HG02938 (cell line): Measurements from ENCODE around the gene ADIPOQ.
"Not testable (repeated sequence)": the region's sequence is repeated elsewhere in the genome, so short reads cannot be mapped to it uniquely, and the experiment has no call there.

ENCODE experiments used
- ATAC-seq: cut with Tn5 transposase; IDR thresholded peaks from one replicate; pipeline ENCODE4 v1.9.1; 2021; ENCODE audit warnings: mild to moderate bottlenecking, moderate library complexity; ENCODE audit not compliant: unreplicated experiment

ADIPOQ gene

DNA sequence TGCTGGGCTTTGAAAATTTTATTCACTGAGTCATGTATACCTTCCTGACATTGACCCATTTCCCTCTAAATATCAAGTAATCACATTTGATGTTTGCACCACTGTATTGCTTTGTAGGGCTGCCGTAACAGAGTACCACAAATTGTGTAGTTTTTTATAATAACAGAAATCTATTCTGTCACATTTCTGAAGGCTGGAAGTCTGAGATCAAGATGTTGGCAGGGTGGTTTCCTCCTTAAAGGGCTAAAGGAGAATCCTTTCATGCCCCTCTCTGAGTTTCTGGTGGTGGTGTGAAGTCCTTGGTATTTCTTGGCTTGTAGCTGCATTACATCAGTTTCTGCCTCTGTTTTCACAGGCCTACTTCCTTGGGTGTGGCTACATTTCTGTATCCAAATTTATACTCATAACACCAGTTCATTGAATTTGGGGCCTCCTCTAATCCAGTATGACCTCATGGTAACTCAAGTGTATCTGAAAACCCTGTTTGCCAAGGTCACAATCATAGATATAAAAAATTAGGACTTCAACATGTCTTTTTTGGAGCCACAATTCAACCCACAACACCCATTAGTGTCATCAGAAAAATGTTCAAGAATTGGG, 58.7 kb downstream of the ADIPOQ start:
- ATAC-seq, result no peak

DNA sequence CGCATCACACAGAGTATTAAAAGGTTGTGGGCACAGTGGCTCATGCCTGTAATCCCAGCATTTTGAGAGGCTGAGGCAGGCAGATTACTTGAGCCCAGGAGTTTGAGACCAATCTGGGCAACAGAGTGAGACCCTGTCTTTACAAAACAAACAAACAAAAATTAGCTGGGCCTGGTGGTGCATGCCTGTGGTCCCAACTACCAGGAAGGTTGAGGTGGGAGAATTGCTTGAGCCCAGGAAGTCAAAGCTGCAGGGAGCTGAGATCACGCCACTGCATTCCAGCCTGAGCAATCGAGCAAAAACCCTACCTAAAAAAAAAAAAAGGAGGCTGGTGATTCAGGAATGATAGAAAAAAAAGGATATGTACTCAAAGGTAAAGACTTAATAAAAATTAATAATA, 59.6 kb downstream of the ADIPOQ start:
- ATAC-seq, result no peak

DNA sequence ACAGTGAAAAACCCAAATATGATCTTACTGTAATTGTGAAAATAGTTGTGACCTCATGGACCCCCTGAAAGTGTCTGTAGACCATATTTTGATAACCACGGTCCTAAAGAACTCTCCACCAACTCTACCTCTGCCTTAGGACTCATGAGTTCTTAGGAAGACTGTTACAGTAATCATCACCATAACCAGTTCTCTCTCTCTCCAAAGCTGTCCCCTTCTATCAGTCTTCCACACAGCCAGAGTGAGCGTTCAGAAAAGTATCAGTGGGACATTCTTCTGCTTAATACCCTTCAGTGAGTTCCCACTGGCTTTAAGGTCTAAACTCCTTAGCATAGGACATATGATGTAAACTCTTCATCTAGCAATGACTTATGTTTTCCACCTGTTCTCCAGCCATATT, 60.2 kb downstream of the ADIPOQ start:
- no peak for ATAC-seq

DNA sequence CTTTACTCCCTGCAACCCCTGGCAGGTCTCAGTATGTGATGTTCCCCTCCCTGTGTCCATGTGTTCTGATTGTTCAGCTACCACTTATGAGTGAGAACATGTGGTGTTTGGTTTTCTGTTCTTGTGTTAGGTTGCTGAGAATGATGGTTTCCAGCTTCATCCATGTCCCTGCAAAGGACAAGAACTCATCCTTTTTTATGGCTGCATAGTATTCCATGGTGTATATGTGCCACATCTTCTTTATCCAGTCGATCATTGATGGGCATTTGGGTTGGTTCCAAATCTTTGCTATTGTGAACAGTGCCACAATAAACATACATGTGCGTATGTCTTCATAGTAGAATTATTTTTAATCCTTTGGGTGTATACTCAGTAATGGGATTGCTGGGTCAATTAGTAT, 61.2 kb downstream of the ADIPOQ start:
- not testable (repeated sequence) for ATAC-seq

DNA sequence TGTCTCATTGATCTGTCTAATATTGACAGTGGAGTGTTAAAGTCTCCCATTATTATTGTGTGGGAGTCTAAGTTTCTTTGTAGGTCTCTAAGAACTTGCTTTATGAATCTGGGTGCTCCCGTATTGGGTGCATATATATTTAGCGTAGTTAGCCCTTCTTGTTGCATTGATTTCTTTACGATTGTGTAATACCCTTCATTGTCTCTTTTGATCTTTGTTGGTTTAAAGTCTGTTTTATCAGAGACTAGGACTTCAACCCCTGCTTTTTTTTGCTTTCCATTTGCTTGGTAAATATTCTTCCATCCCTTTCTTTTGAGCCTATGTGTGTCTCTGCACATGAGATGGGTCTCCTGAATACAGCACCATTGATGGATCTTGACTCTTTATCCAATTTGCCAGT, 64.6 kb downstream of the ADIPOQ start:
- ATAC-seq, result not testable (repeated sequence)
